Right lobe of liver (tissue), 6 donors: ENCODE data around the gene ALDH7A1. TPM values are rescaled to one million over a fixed set of nuclear protein-coding genes. Genes with fewer than 3 reads are reported as not detected.
"Not testable (repeated sequence)": the region's sequence is repeated elsewhere in the genome, so short reads cannot be mapped to it uniquely, and the experiment has no call there.

Experiments used
- ATAC-seq, 4 donors: fragments of 200-7000 bp; cut with Tn5 transposase; one replicate each; pipeline ENCODE4 v1.9.1; 2020; ENCODE audit warnings: mild to moderate bottlenecking in 4 of 4, moderate library complexity in 4 of 4
- DNase-seq, 3 donors: peaks; one replicate each; pipeline ENCODE4 v3.0.0-alpha.2; 2020
- H3K27ac ChIP-seq, 3 donors: fragments of 200-600 bp; one replicate each; pipeline ENCODE4 v1.8.0; 2022
- H3K27me3 ChIP-seq, 2 donors: fragments of 200-600 bp; one replicate each; pipeline ENCODE4 v1.8.0; 2022
- H3K36me3 ChIP-seq, 4 donors: fragments of 200-600 bp; sonication (generic) in 1 of 4; one replicate each; pipeline versions ENCODE4 v1.5.1 to v1.8.0; 2017 to 2022; ENCODE audit warnings: control low read depth in 1 of 4
- H3K4me1 ChIP-seq, 4 donors: fragments of 200-600 bp; sonication (generic) in 1 of 4; one replicate each; pipeline versions ENCODE4 v1.5.1 to v1.8.0; 2017 to 2022; ENCODE audit warnings: control low read depth in 1 of 4
- H3K4me3 ChIP-seq, 3 donors: fragments of 200-600 bp; one replicate each; pipeline ENCODE4 v1.8.0; 2022
- H3K9me3 ChIP-seq, 4 donors: fragments of 200-600 bp; sonication (generic) in 1 of 4; one replicate each; pipeline versions ENCODE4 v1.5.1 to v1.8.0; 2017 to 2022; ENCODE audit warnings: control low read depth in 1 of 4
- POLR2A ChIP-seq: fragments of 450-650 bp; IDR thresholded peaks from one replicate; pipeline ENCODE4 v1.6.1; 2017; ENCODE audit warnings: antibody characterized with exemption, mild to moderate bottlenecking
- WGBS: methylation state at CpG from one replicate; pipeline ENCODE4 v1.1.6; 2018; ENCODE audit warnings: low coverage, low lambda C conversion rate; ENCODE audit not compliant: insufficient coverage; ENCODE audit errors: missing lambda C conversion rate; 5-methylcytosine and 5-hydroxymethylcytosine counted together
- intact Hi-C, 2 donors: fragments of 100-400 bp; cut with DNase I; formaldehyde crosslinking; loops; one replicate each; pipeline versions ENCODE4 v1.11.2 to v1.14.1; 2022
- total RNA-seq, 6 experiments: library from RNA; depleted of rRNA in 2 of 6; stranded (reverse); fragments of >200 nt in 2 of 6; fragmentation: NEBNext Ultra II Directional in 3 of 6; extraction: Animal tissue kit (Norgen Biotek cat#: 25700) in 3 of 6; gene quantifications; one replicate each; pipeline versions ENCODE4 v1.1.0 to v1.2.4, GENCODE V29; 2016 to 2023
- TF ChIP-seq, protein P1 (sequence below), 4 donors: fragments of 200-600 bp in 3 of 4; fragments of 450-650 bp in 1 of 4; IDR thresholded peaks; one replicate each; pipeline versions ENCODE4 v1.5.1 to v1.8.0; 2016 to 2022; ENCODE audit warnings: antibody characterized with exemption in 4 of 4, mild to moderate bottlenecking in 2 of 4
- donor health status: DM: no; HTN: yes; CAD: no.
- donor health status: DM: no; HTN: no; CAD: no.
- donor health status: DM: no; HTN: no; CAD: no.
- donor health status: DM: no; HTN: yes; CAD: no.
- donor health status: DM: no; HTN: yes; CAD: no.

The ALDH7A1 gene
- total RNA-seq, 6 experiments from 2014 or later = 23.0 to 142 (median 96.7) TPM

GRCh38 chr5:126523818-126524510 lies 71.1 kb downstream of the ALDH7A1 start:
- Histone ChIP-seq H3K9me3 (no peaks in the 10 kb centered on the region), H3K36me3 (no peaks in the 10 kb centered on the region), H3K27ac (no peak overlapping the region), H3K4me1 (peaks cover 0 to 4% (median 0%) of the 10 kb centered on the region in 4 donors), H3K27me3 (no peaks in the 10 kb centered on the region), H3K4me3 (no peak overlapping the region)
- DNase-seq (no peak), ATAC-seq (no peak)
- WGBS = 79% methylated on average over 6 of the region's 8 CpGs
- intact Hi-C loops = no loop called here
- no peak for TF ChIP-seq POLR2A
- TF ChIP-seq, protein P1, sequence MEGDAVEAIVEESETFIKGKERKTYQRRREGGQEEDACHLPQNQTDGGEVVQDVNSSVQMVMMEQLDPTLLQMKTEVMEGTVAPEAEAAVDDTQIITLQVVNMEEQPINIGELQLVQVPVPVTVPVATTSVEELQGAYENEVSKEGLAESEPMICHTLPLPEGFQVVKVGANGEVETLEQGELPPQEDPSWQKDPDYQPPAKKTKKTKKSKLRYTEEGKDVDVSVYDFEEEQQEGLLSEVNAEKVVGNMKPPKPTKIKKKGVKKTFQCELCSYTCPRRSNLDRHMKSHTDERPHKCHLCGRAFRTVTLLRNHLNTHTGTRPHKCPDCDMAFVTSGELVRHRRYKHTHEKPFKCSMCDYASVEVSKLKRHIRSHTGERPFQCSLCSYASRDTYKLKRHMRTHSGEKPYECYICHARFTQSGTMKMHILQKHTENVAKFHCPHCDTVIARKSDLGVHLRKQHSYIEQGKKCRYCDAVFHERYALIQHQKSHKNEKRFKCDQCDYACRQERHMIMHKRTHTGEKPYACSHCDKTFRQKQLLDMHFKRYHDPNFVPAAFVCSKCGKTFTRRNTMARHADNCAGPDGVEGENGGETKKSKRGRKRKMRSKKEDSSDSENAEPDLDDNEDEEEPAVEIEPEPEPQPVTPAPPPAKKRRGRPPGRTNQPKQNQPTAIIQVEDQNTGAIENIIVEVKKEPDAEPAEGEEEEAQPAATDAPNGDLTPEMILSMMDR (IDR thresholded peaks at IDR 0.05) = no peak

GRCh38 chr5:126521130-126521529 lies 73.9 kb downstream of the ALDH7A1 start:
- Histone ChIP-seq H3K4me1 (peaks cover 0 to 4% (median 0%) of the 10 kb centered on the region in 4 donors), H3K27ac (no peak overlapping the region), H3K36me3 (no peaks in the 10 kb centered on the region), H3K9me3 (no peaks in the 10 kb centered on the region), H3K4me3 (no peak overlapping the region), H3K27me3 (no peaks in the 10 kb centered on the region)
- DNase-seq (no peak), ATAC-seq (no peak)
- TF ChIP-seq POLR2A = no peak
- TF ChIP-seq, protein P1 (IDR thresholded peaks at IDR 0.05) = no peak
- intact Hi-C loops = no loop called here

GRCh38 chr5:126520593-126520953 lies 74.4 kb downstream of the ALDH7A1 start:
- H3K27ac ChIP-seq = no peak overlapping the region
- no peak for TF ChIP-seq POLR2A
- TF ChIP-seq, protein P1 (IDR thresholded peaks at IDR 0.05) = no peak
- no peaks in the 10 kb centered on the region for H3K27me3 ChIP-seq
- peaks cover 0 to 4% (median 0%) of the 10 kb centered on the region in 4 donors for H3K4me1 ChIP-seq
- no peaks in the 10 kb centered on the region for H3K9me3 ChIP-seq
- intact Hi-C loops = no loop called here
- H3K36me3 ChIP-seq = no peaks in the 10 kb centered on the region
- DNase-seq (no peak), ATAC-seq (no peak)
- H3K4me3 ChIP-seq = no peak overlapping the region

DNA sequence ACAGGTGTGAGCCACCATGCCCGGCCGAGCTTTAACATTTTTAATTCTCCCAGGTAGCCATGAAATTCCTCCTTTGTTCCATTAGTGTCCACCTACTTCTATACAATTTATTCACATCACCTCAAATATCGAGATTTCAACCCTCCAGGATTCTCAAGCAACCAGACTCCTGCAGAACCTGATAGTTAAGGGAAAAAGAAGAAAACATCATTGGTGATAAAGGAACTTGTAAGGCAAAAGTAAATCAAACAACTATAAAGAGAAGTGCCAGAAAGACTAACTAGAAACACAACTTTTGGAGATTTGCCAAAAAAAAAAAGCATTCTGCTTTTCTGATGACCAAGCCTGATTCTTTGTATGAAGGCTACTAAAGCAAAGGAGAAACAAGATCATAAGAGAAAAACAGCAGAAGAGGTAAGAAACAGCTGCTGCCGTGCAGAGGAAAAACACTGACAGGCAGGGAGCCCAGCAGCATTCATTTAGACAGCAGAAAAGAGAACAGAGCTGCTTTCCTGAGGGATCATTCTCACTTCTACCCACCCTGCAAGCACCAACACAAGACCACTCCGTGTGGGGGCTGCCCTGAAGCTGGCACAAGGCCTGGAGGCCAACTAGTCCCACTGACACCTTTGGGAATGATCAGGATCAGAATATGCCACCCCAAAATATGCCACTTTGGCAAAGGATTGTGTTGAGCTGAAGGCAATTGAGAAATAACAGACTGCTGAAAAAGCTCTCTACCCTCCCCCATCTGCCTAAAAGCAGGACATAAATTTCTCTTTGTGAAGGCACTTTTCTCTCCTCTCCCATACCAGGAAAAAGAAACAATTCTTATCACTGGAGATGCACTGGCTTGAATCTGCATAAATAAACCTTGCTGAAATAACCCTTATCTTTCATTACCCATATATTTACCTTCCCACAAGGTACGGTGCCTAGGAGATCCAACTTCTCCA lies 75.1 kb downstream of the ALDH7A1 start:
- TF ChIP-seq, protein P1 (IDR thresholded peaks at IDR 0.05) = no peak
- TF ChIP-seq POLR2A = no peak
- 52% methylated on average over 5 of the region's 6 CpGs for WGBS
- H3K4me1 ChIP-seq = peaks cover 0 to 4% (median 0%) of the 10 kb centered on the region in 4 donors

GRCh38 chr5:126519223-126519622 lies 75.8 kb downstream of the ALDH7A1 start:
- intact Hi-C loops, H3K27me3 ChIP-seq, H3K36me3 ChIP-seq, H3K9me3 ChIP-seq, ATAC-seq, H3K4me1 ChIP-seq, H3K27ac ChIP-seq, DNase-seq, H3K4me3 ChIP-seq: not testable (repeated sequence)
- WGBS = 100% methylated on average over 3 of the region's 4 CpGs

More for the DNA sequence above, 75.1 kb downstream of the ALDH7A1 start:
- H3K36me3 ChIP-seq = no peaks in the 10 kb centered on the region
- DNase-seq (no peak), ATAC-seq (peak; percentile 65 to 74 (median 68))
- peak overlapping the region in 1 of 3 donors; percentile 10 for H3K27ac ChIP-seq
- H3K27me3 ChIP-seq = no peaks in the 10 kb centered on the region
- H3K9me3 ChIP-seq = no peaks in the 10 kb centered on the region
- H3K4me3 ChIP-seq = no peak overlapping the region
- intact Hi-C loops = no loop called here
